Mucosa of rectum (tissue), 2 donors: ENCODE data around the gene HLA-G.

ENCODE experiments used
- H3K27ac ChIP-seq, 2 donors: one replicate each; pipeline ENCODE4 v1.7.0; 2013; ENCODE audit warnings: inconsistent platforms in 2 of 2, low read depth in 2 of 2, low read length in 2 of 2
- H3K27me3 ChIP-seq, 2 donors: one replicate each; pipeline ENCODE4 v1.7.0; 2013; ENCODE audit warnings: low read length in 2 of 2; ENCODE audit not compliant: control insufficient read depth in 2 of 2, insufficient read depth in 2 of 2
- H3K36me3 ChIP-seq, 2 donors: one replicate each; pipeline ENCODE4 v1.7.0; 2013; ENCODE audit warnings: low read length in 2 of 2; ENCODE audit not compliant: control insufficient read depth in 2 of 2, insufficient read depth in 2 of 2
- H3K4me1 ChIP-seq, 2 donors: one replicate each; pipeline ENCODE4 v1.7.0; 2013; ENCODE audit warnings: low read length in 2 of 2, mild to moderate bottlenecking in 1 of 2; ENCODE audit not compliant: control insufficient read depth in 2 of 2, insufficient read depth in 2 of 2
- H3K4me3 ChIP-seq, 2 donors: one replicate each; pipeline ENCODE4 v1.7.0; 2013; ENCODE audit warnings: low read length in 2 of 2
- H3K9ac ChIP-seq, 2 donors: one replicate each; pipeline ENCODE4 v1.7.0; 2013; ENCODE audit warnings: low read length in 2 of 2, low read depth in 1 of 2, mild to moderate bottlenecking in 1 of 2
- H3K9me3 ChIP-seq, 2 donors: one replicate each; pipeline ENCODE4 v1.7.0; 2013; ENCODE audit warnings: low read length in 2 of 2; ENCODE audit not compliant: control insufficient read depth in 2 of 2
- donor health status: healthy.
- donor health status: Normal muscosa, but diverticular disease.

Gene HLA-G

GRCh38 chr6:29797135-29797534 is 30.5 kb upstream of the HLA-G start:
- no peak overlapping the region for H3K4me3 ChIP-seq
- H3K36me3 ChIP-seq = no peaks in the 10 kb centered on the region
- H3K9me3 ChIP-seq = no peaks in the 10 kb centered on the region
- H3K4me1 ChIP-seq = no peaks in the 10 kb centered on the region
- no peak overlapping the region for H3K27ac ChIP-seq
- peaks cover 12 to 18% of the 10 kb centered on the region in 2 donors for H3K27me3 ChIP-seq
- H3K9ac ChIP-seq = no peak overlapping the region

- no peak overlapping the region for H3K9ac ChIP-seq
- peaks cover 12 to 14% of the 10 kb centered on the region in 2 donors for H3K27me3 ChIP-seq
- no peaks in the 10 kb centered on the region for H3K4me1 ChIP-seq
- no peak overlapping the region for H3K4me3 ChIP-seq
- no peaks in the 10 kb centered on the region for H3K9me3 ChIP-seq
- no peak overlapping the region for H3K27ac ChIP-seq
- H3K36me3 ChIP-seq = no peaks in the 10 kb centered on the region
These were observed 29.7 kb upstream of the HLA-G start for GRCh38 chr6:29797966-29798365.

DNA sequence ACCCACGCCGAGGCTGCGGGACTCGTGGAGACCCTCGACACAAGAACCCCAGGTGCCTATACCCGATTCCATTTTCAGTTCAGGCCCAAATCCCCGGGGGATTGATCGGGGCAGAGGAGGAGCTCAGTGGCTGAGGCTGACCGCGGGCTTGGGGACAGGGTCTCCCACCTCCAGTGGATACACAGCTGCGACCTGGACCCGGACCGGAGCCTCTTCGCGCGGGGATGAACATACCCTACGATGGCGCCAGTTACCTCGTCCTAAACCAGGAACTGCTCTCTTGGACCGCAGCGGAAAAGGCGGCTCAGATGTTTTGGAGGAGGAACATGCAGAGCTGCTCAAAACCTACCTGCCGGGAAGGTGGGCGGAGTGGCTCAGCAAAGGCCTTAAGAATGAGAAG is 27.4 kb upstream of the HLA-G start:
- no peaks in the 10 kb centered on the region for H3K4me1 ChIP-seq
- H3K27me3 ChIP-seq = peaks cover 0 to 5% of the 10 kb centered on the region in 2 donors
- H3K36me3 ChIP-seq = no peaks in the 10 kb centered on the region
- H3K27ac ChIP-seq = no peak overlapping the region
- H3K4me3 ChIP-seq = no peak overlapping the region
- no peak overlapping the region for H3K9ac ChIP-seq
- H3K9me3 ChIP-seq = no peaks in the 10 kb centered on the region

DNA sequence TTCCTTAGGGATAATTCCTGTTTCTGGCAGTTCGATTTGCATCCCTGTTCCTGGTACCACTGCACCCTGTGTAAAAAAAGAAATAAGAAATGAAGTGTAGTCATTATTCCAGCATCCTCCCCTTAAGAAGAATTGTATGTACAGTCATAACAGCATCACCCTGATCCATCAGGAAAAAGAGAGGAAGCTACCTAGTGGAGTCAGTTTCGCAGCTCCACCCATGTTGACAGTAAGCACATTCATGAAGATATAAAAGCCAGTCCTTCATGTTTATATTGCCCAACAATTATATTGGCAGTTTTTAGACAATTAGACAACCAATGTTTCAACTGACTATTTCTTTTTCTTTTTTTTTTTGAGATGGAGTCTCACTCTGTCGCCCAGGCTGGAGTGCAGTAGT is 21.2 kb upstream of the HLA-G start:
- no peaks in the 10 kb centered on the region for H3K27me3 ChIP-seq
- peaks cover 0 to 11% of the 10 kb centered on the region in 2 donors for H3K4me1 ChIP-seq

DNA sequence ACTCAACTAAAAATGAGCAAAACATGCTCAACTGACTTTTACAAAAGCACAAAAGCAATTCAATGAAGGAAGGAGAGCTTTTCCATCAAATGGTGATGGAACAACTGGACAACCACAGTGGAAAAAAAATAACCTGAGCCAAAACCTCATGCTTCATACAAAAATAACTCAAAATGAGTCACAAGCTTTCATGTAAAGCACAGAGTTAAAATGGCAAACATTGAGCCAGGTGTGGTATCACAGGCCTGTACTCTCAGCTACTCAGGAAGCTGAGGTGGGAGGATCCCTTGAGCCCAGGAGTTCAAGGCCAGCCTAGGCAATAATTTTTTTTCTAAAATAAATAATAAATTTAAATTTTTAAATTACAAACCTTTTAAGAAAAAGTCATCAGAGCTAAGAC is 18.4 kb upstream of the HLA-G start:
- Histone ChIP-seq H3K36me3 (no peaks in the 10 kb centered on the region), H3K4me1 (peaks cover 0 to 14% of the 10 kb centered on the region in 2 donors), H3K4me3 (no peak overlapping the region), H3K9ac (no peak overlapping the region), H3K27me3 (no peaks in the 10 kb centered on the region), H3K9me3 (no peaks in the 10 kb centered on the region), H3K27ac (no peak overlapping the region)

More for the DNA sequence above, 21.2 kb upstream of the HLA-G start:
- Histone ChIP-seq H3K9me3 (no peaks in the 10 kb centered on the region), H3K36me3 (no peaks in the 10 kb centered on the region), H3K4me3 (no peak overlapping the region), H3K27ac (no peak overlapping the region), H3K9ac (no peak overlapping the region)

DNA sequence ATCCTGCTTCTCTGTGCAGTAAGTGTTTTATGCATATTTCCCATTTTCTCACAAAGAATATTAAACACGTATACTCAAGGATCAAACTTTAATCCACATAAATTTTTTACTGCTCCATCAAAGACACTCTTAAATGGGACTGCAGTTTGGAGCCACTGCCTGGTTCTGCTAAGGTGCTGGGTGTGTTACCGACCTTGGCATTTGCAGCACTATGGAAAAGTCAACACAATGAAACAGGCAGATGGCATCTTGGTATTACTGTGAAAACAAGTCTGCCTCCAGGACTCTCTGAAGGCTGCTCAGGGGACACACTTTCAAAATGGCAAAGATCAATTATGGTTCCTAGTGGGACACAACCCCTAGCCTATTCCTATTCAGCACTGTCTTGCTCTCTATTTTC is 17.3 kb upstream of the HLA-G start:
- Histone ChIP-seq H3K4me3 (no peak overlapping the region), H3K9ac (no peak overlapping the region), H3K36me3 (no peaks in the 10 kb centered on the region), H3K27ac (peak overlapping the region in 1 of 2 donors; percentile 35), H3K27me3 (no peaks in the 10 kb centered on the region), H3K4me1 (peaks cover 0 to 14% of the 10 kb centered on the region in 2 donors), H3K9me3 (no peaks in the 10 kb centered on the region)

DNA sequence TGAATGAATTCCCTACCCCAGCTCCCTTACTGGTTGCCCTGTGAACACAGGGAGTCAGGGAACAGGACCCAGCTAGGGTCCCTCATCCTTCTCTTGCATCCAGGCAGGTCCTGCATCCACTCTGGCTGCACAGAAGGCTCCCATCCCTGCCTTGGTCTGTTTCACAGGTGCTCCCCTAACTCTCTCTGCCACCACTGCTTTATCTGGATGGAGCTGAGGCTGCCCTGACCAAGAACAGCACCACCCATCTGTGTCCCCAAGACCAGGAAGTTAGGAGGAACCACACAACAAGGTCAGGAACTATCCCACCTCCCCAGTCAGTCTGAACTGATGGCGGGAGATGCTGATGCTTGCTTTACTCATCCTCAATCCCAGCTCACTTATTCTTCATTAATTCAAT is 16.2 kb upstream of the HLA-G start:
- peaks cover 0 to 14% of the 10 kb centered on the region in 2 donors for H3K4me1 ChIP-seq
- H3K27me3 ChIP-seq = no peaks in the 10 kb centered on the region
- H3K36me3 ChIP-seq = no peaks in the 10 kb centered on the region
- no peak overlapping the region for H3K4me3 ChIP-seq
- no peaks in the 10 kb centered on the region for H3K9me3 ChIP-seq
- H3K27ac ChIP-seq = no peak overlapping the region
- no peak overlapping the region for H3K9ac ChIP-seq

DNA sequence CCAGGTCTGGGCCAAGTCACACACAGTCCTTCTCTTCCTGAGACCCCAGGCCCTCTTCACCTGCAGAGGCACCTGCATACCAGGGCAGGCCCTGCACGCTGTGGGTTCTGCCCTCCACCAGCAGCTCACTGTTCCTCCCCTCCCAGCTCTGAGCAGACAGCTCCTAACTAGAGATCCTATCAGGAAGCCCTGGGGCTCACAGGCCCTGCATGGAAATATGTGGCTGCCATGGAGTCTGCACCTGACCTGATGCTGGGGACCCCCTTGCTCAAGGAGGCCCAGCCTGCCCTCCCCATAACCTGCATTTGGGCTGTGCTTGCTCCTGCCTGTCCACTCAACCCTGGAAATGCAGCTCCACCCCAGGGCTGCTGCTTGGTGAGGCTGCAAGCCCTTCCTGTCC is 14.6 kb upstream of the HLA-G start:
- no peaks in the 10 kb centered on the region for H3K27me3 ChIP-seq
- H3K36me3 ChIP-seq = no peaks in the 10 kb centered on the region
- peaks cover 0 to 14% of the 10 kb centered on the region in 2 donors for H3K4me1 ChIP-seq
- H3K9me3 ChIP-seq = no peaks in the 10 kb centered on the region
- H3K27ac ChIP-seq = no peak overlapping the region
- H3K4me3 ChIP-seq = no peak overlapping the region
- H3K9ac ChIP-seq = no peak overlapping the region

DNA sequence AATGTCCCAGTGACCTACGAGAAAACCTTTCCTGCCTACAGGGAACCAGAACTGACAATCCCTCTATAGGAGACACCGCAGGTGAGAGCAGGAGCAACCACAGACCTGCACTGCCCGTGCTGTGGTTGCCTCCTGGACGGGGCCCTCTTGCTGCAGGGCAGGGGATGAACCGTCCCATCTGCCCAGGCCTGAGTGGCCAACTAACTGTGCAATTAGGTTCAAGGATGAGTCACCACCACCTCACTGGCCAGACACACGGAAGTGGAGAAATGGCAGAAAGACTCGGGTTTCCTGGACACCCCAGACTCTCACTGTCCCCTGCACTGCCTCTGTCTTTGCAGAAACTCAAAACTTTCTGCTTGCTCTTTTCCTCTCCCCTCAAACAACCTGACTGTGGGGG is 13.8 kb upstream of the HLA-G start:
- Histone ChIP-seq H3K4me1 (peaks cover 0 to 14% of the 10 kb centered on the region in 2 donors), H3K9ac (no peak overlapping the region), H3K27me3 (peaks cover 0 to 3% of the 10 kb centered on the region in 2 donors), H3K36me3 (no peaks in the 10 kb centered on the region), H3K4me3 (no peak overlapping the region), H3K9me3 (no peaks in the 10 kb centered on the region), H3K27ac (no peak overlapping the region)

DNA sequence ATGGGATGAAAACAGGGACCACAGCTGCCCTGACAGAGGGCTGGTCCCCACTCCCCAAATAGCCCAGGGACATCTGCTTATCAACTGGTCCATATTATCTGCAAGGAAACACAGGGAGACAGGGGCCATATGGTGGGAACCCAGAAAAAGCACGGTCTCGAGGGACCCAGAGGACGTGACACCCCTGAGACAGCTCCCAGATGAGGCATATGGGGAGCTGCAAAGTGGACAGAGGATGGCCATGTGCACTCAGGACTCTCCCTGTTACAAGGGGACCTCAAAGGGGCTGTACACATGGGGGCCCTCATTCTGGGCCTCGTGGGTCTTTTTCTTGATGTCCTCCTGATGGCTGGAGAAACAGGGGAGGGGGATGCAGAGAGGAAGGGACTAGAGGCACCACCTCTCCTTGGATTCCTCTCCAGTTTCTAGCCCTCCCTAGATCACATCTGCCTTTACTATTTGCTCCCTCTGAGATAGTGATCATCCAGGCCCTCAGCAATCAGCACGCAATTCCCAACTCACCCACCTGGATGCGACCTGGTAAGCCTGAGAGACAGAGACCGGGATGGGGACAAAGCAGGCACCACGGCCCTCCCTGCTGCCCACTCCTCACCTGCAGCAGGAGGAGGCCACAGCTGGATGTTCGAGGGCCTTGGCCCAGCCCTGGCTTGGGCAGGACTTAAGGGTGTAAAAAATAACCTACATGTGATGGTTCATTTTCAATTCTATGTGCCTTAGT is 13.1 kb upstream of the HLA-G start:
- no peaks in the 10 kb centered on the region for H3K9me3 ChIP-seq

More for the DNA sequence above, 13.1 kb upstream of the HLA-G start:
- peaks cover 0 to 3% of the 10 kb centered on the region in 2 donors for H3K27me3 ChIP-seq
- H3K4me1 ChIP-seq = peaks cover 0 to 14% of the 10 kb centered on the region in 2 donors
- H3K27ac ChIP-seq = no peak overlapping the region
- H3K36me3 ChIP-seq = no peaks in the 10 kb centered on the region
- no peak overlapping the region for H3K4me3 ChIP-seq
- H3K9ac ChIP-seq = no peak overlapping the region
